Esophagus mucosa (tissue), 1 donor: Measurements from ENCODE around the gene NAA40. TPM values are rescaled to one million over a fixed set of nuclear protein-coding genes. Genes with fewer than 3 reads are reported as not detected.

Source experiments
- total RNA-seq: library from RNA; stranded (reverse); gene quantifications from one replicate; pipeline ENCODE4 v1.2.4, GENCODE V29; 2023
- donor health status: DM: yes; HTN: yes; CAD: no.

Gene NAA40
- total RNA-seq, 1 donor from 2014 or later: 10.8 TPM

Other genes starting within 250 kb of the NAA40 start
- gene ZFTA, start 170.2 kb upstream of the NAA40 start, total RNA-seq: 2.9 TPM
- gene SPINDOC, start 125.5 kb upstream of the NAA40 start, total RNA-seq: 4.4 TPM
- 70.6 TPM for gene MARK2, start 99.9 kb upstream of the NAA40 start, total RNA-seq
- 0.16 TPM for gene RCOR2, start 21.8 kb upstream of the NAA40 start, total RNA-seq
- gene COX8A, start 35.6 kb downstream of the NAA40 start, total RNA-seq: 461 TPM
- 78.9 TPM for gene OTUB1, start 47.4 kb downstream of the NAA40 start, total RNA-seq
- gene FLRT1, start 96.9 kb downstream of the NAA40 start, total RNA-seq: not detected
- gene MACROD1, start 227.1 kb downstream of the NAA40 start, total RNA-seq: 22.9 TPM
- 74.2 TPM for gene STIP1, start 247.2 kb downstream of the NAA40 start, total RNA-seq